GM19099 (cell line): ENCODE results near the gene CERS6.

ENCODE experiments used
- POLR2A ChIP-seq: IDR thresholded peaks from 3 replicates; pipeline ENCODE4 v1.6.1; 2011; ENCODE audit warnings: low read depth; ENCODE audit not compliant: insufficient read length; ENCODE audit errors: extremely low read depth

Gene CERS6

DNA sequence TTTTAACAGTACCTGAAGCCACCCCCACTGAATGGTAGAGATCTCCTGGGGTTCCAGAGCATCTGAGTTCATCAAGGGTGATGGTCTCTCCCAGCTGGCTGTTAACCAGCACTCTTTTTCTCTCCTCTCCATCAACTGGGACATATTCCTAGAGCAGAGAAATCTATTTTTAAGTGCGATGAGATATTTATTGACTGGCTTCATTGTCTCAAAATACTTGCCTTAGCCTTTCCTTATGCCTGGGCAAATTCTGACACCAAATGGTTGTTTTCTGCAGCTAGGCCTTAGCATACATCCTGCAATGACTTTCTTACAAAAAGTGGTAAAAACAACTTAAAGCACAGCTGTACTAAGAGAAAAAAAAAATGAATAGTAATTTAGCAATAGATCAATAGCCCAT lies 365.9 kb downstream of the CERS6 start:
- no peak for TF ChIP-seq POLR2A
